H54 (cell line): Measurements from ENCODE around the gene LRRC61.

Source experiments
- DNase-seq: peaks from one replicate; pipeline ENCODE4 v3.0.0; 2011; ENCODE audit warnings: low spot score, mixed read lengths; ENCODE audit not compliant: insufficient read length
- FAIRE-seq: peaks from 3 replicates; lab custom pipeline; 2011; peaks lifted over from hg19 to GRCh38; lab: Jason Lieb, UNC
- POLR2A ChIP-seq: IDR thresholded peaks from 2 replicates; pipeline ENCODE4 v1.6.1; 2011; ENCODE audit warnings: low read depth, mild to moderate bottlenecking, low read length

Gene LRRC61

GRCh38 chr7:150351587-150352194 is 28.5 kb downstream of the LRRC61 start:
- DNase-seq, result no peak
- TF ChIP-seq POLR2A, result no peak
- FAIRE-seq, result no peak

- FAIRE-seq (no peak), DNase-seq (no peak)
- TF ChIP-seq POLR2A, result no peak
Observed at GRCh38 chr7:150355666-150356059, 32.5 kb downstream of the LRRC61 start.

GRCh38 chr7:150356265-150356897 is 33.2 kb downstream of the LRRC61 start:
- DNase-seq, result no peak
- FAIRE-seq, result no peak

GRCh38 chr7:150357270-150357669 is 34.1 kb downstream of the LRRC61 start:
- FAIRE-seq (no peak), DNase-seq (no peak)
- TF ChIP-seq POLR2A, result no peak

More at GRCh38 chr7:150356265-150356897, 33.2 kb downstream of the LRRC61 start:
- no peak for TF ChIP-seq POLR2A

- FAIRE-seq (no peak), DNase-seq (no peak)
- no peak for TF ChIP-seq POLR2A
Observed at GRCh38 chr7:150357771-150358427, 34.7 kb downstream of the LRRC61 start.

- DNase-seq (no peak), FAIRE-seq (no peak)
- no peak for TF ChIP-seq POLR2A
Observed at GRCh38 chr7:150358433-150358832, 35.3 kb downstream of the LRRC61 start.

- FAIRE-seq (no peak), DNase-seq (no peak)
- TF ChIP-seq POLR2A, result no peak
Observed at GRCh38 chr7:150358988-150359621, 36.0 kb downstream of the LRRC61 start.

- no peak for TF ChIP-seq POLR2A
- FAIRE-seq, result no peak
Observed at GRCh38 chr7:150359622-150360362, 36.6 kb downstream of the LRRC61 start.

GRCh38 chr7:150360363-150361058 is 37.4 kb downstream of the LRRC61 start:
- no peak for DNase-seq
- FAIRE-seq, result no peak
- TF ChIP-seq POLR2A, result no peak

More at GRCh38 chr7:150359622-150360362, 36.6 kb downstream of the LRRC61 start:
- no peak for DNase-seq

GRCh38 chr7:150361402-150361801 is 38.2 kb downstream of the LRRC61 start:
- FAIRE-seq (no peak), DNase-seq (no peak)
- TF ChIP-seq POLR2A, result no peak

GRCh38 chr7:150361807-150362621 is 38.9 kb downstream of the LRRC61 start:
- no peak for FAIRE-seq
- TF ChIP-seq POLR2A, result no peak
- no peak for DNase-seq

- no peak for TF ChIP-seq POLR2A
- DNase-seq (no peak), FAIRE-seq (no peak)
Observed at GRCh38 chr7:150363370-150363769, 40.2 kb downstream of the LRRC61 start.
